Measurements from ENCODE around the gene ABHD15.

ABHD15 gene, protein sequence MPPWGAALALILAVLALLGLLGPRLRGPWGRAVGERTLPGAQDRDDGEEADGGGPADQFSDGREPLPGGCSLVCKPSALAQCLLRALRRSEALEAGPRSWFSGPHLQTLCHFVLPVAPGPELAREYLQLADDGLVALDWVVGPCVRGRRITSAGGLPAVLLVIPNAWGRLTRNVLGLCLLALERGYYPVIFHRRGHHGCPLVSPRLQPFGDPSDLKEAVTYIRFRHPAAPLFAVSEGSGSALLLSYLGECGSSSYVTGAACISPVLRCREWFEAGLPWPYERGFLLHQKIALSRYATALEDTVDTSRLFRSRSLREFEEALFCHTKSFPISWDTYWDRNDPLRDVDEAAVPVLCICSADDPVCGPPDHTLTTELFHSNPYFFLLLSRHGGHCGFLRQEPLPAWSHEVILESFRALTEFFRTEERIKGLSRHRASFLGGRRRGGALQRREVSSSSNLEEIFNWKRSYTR

DNA sequence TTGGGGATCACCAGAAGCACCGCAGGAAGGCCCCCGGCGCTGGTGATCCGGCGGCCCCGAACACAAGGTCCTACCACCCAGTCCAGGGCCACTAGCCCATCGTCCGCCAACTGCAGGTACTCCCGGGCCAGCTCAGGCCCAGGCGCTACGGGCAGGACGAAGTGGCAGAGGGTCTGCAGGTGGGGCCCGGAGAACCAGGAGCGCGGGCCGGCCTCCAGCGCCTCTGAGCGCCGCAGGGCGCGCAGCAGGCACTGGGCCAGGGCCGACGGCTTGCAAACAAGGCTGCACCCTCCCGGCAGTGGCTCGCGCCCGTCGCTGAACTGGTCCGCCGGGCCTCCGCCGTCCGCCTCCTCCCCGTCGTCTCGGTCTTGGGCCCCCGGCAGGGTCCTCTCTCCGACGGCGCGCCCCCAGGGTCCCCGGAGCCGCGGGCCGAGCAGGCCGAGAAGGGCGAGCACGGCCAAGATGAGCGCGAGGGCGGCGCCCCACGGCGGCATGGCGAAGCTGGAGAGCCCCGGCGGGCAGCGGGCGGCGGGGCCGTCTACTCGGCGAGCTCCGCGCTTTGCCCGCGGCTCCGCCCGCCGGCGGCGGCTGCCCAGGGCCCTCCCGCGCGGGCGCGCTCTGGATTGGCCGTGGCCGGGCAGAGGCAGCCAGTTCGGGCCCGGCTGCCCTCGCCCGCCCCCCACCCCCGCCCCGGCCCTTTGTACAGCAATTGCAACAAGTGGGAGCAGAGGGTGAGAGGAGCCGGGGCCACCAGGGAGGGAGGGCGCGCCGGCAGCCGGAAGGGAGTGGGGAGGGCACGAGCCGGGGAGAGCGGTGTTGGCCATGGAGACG lies at the start of gene ABHD15:
Gene ABHD15, minus strand, starts transcription at position 565 of the 831 bp plus-strand sequence. Its CDS starts 71 bp downstream, at position 494.
- DNase-seq = peak in 34 of 56 donors; percentile 29 to 75 (median 50)

DNA sequence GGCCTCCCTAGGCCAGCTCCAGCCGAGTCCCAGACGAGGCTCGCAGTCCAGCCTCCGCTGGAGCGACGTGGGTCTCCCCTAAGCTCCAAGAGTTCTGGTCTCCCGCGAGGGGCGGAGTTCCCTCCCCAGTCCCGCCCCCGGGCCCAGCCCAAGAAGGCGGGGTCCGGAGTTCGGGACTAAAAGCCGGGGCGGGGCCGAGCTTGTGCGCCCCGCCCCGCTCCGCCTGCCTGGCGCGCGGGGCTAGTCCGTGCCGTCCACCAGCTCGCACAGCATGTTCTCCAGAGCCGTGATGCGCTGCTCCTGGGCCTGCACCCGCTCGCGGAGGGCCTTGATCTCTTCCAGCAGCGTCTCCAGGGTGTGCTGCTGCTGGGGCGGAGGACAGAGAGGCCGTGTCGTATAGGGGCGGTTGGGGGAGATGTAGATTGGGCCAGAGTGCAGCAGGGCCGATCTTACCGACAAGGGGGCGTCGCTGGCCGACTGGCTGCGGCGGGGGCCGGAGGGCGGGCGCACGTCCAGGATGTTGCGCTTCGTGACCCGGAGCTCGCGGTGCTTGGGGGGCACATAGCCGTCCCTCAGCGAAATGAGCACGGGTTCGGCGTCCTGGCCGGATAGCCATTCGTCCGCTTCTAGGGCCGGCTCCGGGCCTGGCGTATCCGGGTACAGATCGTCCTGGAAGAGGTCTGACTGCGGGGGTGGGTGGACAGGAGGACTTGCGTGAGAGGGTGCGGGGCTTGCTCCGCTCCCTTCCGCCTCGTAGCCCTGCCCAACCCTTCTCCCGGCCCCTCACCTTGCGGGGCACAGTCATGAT lies 48.9 kb upstream of the ABHD15 start:
- DNase-seq = peak in 55 of 56 donors; percentile 39 to 96 (median 83)

DNA sequence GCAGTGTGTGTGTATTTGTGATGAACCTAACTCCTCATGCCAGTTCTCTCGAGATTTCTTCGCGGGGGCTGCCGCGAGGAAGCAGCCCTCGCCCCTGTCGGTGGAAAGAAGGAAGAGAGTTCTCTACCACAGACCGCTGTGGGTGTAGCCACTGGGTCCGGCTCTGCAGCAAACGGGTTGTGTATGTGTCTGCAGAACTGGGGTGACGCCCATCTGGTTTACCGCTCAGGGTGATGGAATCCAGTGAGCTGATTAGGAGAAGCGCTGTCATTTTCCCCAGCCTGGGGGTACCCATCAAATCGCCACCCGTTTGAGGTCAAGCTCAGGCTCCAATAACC lies 48.2 kb upstream of the ABHD15 start:
- peak in 17 of 56 donors; percentile 37 to 69 (median 55) for DNase-seq

DNA sequence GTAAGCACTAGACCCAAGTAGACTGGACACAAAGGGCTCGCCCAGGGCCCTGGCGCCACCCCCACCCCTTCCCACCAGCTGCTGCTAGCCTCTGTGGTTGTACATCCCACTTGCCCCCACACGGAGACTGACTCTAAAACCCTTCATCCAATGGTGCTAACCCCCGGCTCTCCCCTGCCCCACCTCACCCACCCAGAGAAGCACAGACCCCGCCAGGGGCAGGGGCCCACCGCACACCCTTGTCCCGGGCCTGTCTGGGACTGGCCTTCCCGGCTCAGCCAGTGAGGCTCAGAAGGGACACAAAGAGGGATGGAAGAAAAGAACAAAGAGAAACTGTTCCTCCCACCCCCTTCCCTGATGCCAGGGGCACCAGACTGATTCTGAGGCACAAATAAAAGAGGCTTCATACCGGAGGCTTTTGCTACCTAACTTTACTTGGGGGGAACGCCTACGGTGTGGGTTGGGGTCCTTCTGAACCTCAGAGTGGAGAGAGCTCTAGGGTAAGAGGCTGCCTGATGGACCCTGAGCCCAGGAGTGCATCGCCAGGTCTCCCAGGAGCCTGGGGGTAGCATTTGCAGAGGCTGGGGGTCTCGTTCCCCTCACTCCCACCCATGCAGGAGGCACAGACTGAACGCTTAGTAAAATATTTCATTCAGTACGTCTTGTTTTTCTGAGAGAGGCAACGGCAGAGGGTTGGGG lies 47.7 kb upstream of the ABHD15 start:
- DNase-seq = peak in 22 of 56 donors; percentile 29 to 67 (median 43)

DNA sequence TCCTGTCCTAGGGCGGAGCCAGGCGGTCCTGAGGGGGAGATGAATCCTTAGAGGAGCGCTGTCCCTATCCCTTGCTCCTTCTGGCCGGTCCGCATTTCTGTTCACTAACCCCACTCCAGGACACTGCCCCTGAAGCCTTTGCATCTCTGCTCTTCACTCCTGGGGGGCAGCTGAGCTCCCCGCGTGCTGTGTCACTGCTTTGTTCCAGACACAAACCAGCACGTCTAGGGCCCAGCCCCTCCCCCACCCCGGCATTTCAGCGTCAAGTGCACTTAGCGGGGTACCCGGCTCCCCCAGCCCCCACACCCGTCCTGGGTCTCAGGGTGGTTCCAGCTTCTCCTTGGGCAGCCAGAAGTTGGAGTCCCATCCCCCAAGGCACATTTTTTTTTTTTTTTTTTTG lies 47.0 kb upstream of the ABHD15 start:
- DNase-seq = peak in 1 of 56 donors; percentile 23

DNA sequence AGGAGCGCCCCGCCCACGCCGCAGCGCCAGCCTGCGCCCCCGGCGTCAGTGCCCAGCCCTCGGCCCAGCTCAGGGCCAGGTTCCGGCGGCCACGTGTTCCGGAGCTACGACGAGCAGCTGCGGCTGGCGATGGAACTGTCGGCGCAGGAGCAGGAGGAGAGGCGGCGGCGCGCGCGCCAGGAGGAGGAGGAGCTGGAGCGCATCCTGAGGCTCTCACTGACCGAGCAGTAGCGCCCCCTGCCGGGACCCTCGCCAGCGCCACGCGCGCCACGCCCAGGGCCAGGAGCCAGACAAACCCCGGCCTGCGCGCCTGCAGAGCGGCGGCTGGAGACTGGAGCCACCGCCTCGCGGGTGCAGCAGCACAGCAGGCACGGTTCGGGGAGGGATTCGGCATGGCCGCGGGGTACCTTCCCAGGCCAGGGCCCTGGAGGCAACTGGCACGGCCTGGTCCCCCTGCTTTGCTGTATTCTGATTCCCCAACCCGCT lies 46.6 kb upstream of the ABHD15 start:
- peak in 54 of 56 donors; percentile 45 to 96 (median 86) for DNase-seq

DNA sequence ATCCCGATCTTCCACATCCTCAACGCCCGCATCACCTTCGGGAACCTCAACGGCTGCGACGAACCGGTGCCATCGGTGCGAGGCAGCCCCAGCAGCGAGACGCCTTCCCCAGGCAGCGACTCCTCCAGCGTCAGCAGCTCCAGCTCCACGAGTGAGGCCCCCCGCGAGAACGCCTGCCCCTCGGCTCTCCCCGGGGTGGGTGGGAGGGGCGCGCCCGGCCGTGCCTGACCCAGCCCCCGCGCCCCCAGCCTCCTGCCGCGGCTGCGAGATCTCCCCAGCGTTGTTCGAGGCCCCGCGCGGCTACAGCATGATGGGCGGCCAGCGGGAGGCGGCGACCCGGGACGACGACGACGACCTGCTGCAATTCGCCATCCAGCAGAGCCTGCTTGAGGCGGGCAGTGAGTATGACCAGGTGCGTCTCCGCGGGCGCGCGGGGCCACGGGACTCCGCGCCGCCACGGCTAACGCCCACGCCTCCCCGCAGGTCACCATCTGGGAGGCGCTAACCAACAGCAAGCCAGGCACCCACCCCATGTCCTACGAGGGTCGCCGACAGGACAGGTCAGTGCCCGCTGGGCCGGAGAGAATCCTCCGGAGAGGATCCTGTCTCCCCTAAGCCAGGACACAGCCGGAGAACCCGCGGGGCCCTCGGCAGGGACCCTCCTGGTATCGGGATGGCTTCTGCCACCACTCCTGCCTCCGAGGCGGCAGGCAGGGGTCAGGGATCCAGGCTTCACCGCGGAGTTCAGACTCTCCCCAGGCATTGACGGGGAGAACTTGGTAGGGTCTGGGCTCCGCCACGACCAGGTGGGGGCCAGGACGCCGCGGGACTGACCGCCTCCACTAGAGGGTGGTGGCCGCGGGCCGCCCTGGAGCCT lies 45.8 kb upstream of the ABHD15 start:
- DNase-seq = no peak

DNA sequence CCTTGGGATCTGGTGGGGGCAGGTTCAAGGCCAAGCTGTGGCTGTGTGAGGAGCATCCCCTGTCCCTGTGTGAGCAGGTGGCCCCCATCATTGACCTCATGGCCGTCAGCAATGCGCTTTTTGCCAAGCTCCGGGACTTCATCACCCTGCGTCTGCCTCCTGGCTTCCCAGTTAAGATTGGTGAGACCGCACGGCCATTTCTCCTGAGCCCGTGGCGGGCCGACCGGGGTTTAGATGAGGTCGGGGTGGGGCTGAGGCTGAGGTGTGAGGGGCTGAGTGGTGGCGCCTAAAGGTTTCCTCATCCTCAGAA lies 45.2 kb upstream of the ABHD15 start:
- no peak for DNase-seq

DNA sequence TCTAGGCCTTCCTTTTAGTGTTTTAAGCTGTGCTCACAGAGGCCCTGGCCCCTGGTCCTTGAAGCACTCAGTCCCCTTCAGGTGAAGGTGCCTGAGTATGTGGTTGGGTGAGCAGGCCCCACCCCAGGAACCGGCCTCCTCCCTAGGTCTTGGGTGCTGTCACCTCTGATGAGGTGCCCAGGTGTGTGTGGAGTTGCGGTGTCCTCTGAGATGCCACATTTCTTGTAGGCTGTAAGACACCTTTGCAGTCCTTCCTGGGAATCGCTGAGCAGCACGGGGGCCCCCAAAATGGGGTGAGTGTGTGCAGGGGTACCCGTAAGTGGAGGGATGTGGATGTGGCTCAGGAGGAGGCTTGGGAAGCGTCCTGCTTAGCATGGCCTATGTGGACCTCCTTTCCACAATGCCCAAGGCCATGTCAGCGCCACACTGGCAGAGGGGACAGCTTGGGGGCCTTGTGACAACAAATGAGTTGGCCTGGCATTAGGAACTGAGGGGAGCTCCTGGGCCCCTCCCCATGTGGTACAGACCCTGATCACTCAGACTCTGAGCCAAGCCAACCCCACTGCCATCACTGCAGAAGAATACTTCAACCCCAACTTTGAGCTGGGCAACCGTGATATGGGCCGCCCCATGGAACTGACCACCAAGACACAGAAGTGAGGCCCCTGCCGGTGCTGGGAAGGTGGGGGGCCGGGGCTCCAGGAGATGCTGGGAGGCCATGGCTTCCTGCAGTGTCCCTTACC lies 44.7 kb upstream of the ABHD15 start:
- no peak for DNase-seq

DNA sequence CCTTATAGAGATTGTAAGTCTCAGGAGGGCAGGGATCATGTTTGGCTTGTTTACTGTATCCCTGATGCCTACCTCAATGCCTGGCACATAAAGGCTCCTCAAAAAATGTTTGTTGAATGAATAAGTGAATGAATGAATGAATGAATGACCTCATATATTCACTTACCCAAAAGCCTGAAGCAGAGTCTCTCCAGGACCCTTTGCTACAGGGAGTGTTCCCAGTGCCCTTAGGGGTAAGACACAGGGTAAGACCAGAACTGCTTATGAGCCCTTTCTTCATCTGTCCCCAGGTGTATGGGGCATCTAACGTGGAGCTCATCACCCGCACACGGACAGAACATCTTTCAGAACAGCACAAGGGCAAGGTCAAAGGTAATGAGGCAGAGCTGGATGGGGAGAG lies 43.6 kb upstream of the ABHD15 start:
- no peak for DNase-seq

DNA sequence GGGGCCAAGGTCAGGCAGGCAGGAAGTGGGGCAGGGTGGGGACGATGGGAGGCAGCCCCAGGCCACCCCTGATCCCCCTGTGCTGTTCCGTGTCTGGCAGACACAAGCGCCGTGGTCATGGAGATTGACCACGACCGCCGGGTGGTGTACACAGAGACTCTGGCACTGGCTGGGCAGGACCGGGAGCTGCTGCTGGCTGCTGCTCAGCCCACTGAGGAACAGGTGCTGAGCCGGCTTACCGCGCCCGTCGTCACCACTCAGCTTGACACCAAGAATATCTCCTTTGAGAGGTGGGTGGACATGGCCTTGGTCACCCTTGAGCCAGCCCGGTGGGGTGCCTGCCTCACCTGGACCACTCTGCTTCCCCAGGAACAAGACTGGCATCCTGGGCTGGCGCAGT lies 42.1 kb upstream of the ABHD15 start:
- DNase-seq = no peak

DNA sequence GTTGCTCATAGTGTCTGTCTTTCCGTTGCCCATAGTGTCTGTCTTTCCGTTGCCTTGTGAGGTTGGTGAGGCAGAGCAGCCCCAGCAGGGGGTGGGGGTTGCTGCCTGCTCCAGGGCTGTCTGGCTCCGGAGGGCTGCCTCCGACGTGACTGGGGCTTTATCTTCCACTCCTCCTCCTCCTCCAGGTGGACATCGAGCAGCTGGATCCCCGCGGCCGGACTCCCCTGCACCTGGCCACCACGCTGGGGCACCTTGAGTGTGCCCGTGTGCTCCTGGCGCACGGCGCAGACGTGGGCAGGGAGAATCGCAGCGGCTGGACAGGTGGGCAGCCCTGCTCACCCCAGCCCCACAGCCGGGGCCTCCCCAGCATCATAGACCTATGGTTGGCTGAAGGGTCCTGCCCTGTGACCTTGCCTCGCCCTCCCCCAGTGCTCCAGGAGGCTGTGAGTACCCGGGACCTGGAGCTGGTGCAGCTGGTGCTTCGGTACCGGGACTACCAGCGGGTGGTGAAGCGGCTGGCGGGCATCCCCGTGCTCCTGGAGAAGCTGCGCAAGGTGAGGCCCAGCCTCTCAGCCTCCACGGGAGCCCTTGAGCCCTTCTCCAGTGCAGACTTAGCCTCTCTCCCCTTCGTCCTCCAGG lies 40.8 kb upstream of the ABHD15 start:
- no peak for DNase-seq

DNA sequence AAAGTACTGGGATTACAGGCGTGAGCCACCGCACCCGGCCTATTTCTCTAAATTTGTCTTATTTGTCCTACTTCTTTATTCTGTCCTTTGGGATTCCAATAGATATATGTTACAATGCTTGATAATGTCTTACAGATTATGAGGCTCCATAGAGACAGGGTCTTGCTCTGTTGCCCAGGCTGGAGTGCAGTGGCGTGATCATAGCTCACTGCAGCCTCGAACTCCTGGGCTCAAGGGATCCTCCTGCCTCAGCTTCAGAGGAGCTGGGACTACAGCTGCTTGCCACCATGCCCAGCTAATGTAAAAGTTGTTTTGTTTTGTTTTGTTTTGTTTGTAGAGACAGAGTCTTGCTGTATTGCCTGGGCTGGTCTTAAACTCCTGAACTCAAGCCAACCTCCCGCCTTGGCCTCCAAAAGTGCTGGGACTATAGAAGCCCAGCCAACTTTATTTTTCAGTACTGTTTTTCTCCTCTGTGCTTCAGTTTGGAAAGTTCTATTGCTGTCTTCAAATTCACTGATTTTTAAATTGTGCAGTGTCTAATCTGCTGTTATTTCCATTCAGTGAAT lies 36.4 kb upstream of the ABHD15 start:
- DNase-seq = no peak

DNA sequence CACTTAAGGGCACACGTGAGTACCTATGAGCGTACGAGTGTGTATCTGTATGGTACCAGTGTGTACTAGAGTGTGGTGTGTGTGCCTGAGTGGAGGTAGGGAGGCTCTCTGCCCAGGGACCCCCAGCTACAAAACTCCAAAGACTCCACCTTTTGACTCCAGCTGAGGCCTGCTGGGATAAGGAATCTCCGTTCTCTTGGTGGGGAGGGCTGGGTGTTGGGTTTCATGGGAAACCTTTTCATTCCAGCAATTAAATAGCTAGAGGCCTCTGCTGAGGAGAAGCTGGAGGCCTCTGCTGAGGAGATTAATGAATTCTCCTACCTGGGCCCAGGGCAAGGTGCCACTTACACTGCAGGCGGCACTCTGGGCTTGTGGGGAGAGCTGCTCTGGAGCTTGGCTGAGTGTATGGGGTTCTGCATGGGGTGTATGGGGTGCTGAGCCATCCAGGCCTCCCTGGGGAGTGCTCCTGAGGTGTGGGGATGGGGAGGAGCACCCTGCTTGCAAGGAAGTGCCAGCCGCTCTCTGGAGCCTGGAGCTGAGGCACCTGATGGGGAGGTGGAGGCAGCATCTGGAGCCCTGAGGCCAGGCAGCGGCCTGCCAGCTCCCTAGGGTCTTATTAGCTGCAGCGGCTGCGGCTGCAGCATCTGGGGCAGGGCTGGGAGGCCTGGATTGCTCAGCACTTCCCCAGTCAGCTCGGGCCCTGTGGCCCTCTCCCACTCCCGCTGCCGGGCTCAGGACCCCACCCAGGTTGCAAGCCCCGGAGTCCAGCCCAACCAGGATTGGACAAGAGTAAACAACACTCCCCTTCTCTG lies 30.7 kb upstream of the ABHD15 start:
- no peak for DNase-seq

DNA sequence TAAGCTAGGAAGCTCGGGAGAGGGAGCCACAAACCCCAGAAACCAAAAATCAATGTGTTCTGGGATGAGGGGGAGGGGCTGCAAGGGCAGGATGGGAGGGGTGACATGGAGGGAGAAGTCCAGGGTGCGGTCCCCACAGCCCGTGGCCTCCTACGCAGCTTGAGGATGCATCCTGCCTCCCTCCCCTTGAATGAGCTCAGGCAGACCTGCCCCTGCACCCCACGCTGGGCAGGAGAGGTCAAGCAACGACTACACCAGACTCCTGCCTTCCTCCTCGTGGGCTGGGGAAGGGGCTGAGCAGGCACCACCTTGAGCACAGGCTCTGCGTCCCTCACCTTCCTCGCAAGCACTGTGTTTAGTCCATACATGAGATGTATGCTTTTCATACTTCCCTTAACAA lies 30.0 kb upstream of the ABHD15 start:
- peak in 1 of 56 donors; percentile 9 for DNase-seq

DNA sequence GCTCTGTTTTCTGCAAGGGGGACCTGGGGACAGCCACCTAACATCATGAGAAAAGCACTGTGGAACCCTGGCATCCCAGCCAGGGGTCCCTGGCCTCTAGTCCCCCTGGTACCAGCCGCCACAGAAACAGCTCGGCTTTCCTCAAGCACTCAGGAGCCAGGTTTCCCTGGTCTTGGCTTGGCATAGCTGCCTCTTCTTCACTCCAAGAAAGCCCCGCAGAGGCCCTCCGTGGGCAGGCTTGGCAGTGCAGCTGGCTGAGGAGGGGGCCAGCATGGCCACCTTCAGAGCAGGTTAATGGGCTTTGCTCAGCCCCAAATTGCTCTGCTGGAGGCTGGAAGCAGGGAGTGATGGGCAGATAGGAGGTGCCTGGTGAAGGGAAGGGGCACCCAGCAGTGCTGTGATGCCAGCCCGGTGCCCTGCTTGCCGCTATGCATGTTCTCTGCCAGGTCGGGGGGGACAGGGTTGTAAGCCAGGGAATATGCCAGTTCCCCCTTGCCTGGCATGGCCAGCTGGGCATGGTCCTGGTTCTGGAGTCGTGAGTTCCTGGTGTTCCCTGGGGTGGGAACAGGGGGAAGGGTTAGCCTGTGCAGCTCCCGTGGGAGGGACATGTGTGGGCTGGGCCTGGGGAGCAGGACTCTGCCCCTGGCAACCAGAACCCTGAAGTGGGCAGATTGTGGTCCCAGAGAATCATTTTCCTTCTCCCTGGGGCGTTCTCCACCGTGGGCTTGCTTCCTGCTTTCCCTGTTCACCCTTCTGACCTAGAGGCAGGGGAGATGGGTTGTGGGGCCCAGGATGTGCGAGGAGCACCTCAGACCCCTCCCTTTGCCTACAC lies 29.3 kb upstream of the ABHD15 start:
- DNase-seq = no peak

Measured in nucleus accumbens (tissue), 56 donors.